ENCODE results near the gene PEX26.
A peak's percentile ranks its signal among the peaks of the same experiment; 100 is the strongest.
"Not testable (repeated sequence)": the region's sequence is repeated elsewhere in the genome, so short reads cannot be mapped to it uniquely, and the experiment has no call there.

The PEX26 gene

GRCh38 chr22:18033204-18033998, 44.4 kb upstream of the PEX26 start:
- H3K4me3 ChIP-seq, result no peak overlapping the region
- no peaks in the 10 kb centered on the region for H3K9me3 ChIP-seq
- peak; percentile 34 to 43 for TF ChIP-seq CTCF (IDR thresholded peaks at IDR 0.05)
- no peaks in the 10 kb centered on the region for H3K36me3 ChIP-seq
- H3K4me1 ChIP-seq, result peaks cover 0 to 63% (median 38%) of the 10 kb centered on the region in 4 donors
- peak in 1 of 2 donors; percentile 79 for DNase-seq
- no peaks in the 10 kb centered on the region for H3K27me3 ChIP-seq
- peak overlapping the region; percentile 75 to 77 for H3K27ac ChIP-seq
- intact Hi-C loops (cut with DNase I; ENCODE audit: low total_unique reads), result no loop called here

GRCh38 chr22:18034076-18034475, 43.7 kb upstream of the PEX26 start:
- intact Hi-C loops (cut with DNase I; ENCODE audit: low total_unique reads), result no loop called here
- peak overlapping the region; percentile 75 to 77 for H3K27ac ChIP-seq
- TF ChIP-seq CTCF (IDR thresholded peaks at IDR 0.05), result no peak

GRCh38 chr22:18035751-18036150, 42.0 kb upstream of the PEX26 start:
- no peaks in the 10 kb centered on the region for H3K36me3 ChIP-seq
- no peak overlapping the region for H3K4me3 ChIP-seq
- H3K27me3 ChIP-seq, result no peaks in the 10 kb centered on the region
- H3K4me1 ChIP-seq, result peaks cover 0 to 66% (median 38%) of the 10 kb centered on the region in 4 donors
- intact Hi-C loops (cut with DNase I; ENCODE audit: low total_unique reads), result no loop called here
- DNase-seq, result peak in 1 of 2 donors; percentile 87
- H3K27ac ChIP-seq, result peak overlapping the region; percentile 75 to 77
- no peaks in the 10 kb centered on the region for H3K9me3 ChIP-seq
- no peak for TF ChIP-seq CTCF (IDR thresholded peaks at IDR 0.05)

More at GRCh38 chr22:18034076-18034475, 43.7 kb upstream of the PEX26 start:
- DNase-seq, result no peak
- peaks cover 0 to 66% (median 38%) of the 10 kb centered on the region in 4 donors for H3K4me1 ChIP-seq
- H3K27me3 ChIP-seq, result no peaks in the 10 kb centered on the region
- no peaks in the 10 kb centered on the region for H3K36me3 ChIP-seq
- H3K9me3 ChIP-seq, result no peaks in the 10 kb centered on the region
- H3K4me3 ChIP-seq, result no peak overlapping the region

- intact Hi-C loops (cut with DNase I; ENCODE audit: low total_unique reads); H3K36me3 ChIP-seq; H3K27me3 ChIP-seq; H3K9me3 ChIP-seq; H3K4me3 ChIP-seq: not testable (repeated sequence)
- peak overlapping the region in 1 of 2 donors; percentile 46 for H3K27ac ChIP-seq
- peaks cover 0 to 55% (median 29%) of the 10 kb centered on the region in 4 donors for H3K4me1 ChIP-seq
- DNase-seq, result peak in 1 of 2 donors; percentile 1
Observed at GRCh38 chr22:18040898-18041297, 36.9 kb upstream of the PEX26 start.

- Histone ChIP-seq H3K4me1 (peaks cover 0 to 43% (median 22%) of the 10 kb centered on the region in 4 donors), H3K27ac (peak overlapping the region; percentile 82 to 87)
Observed at GRCh38 chr22:18042685-18043084, 35.1 kb upstream of the PEX26 start.

More at GRCh38 chr22:18042685-18043084, 35.1 kb upstream of the PEX26 start:
- no peak for TF ChIP-seq CTCF (IDR thresholded peaks at IDR 0.05)
- no peak for DNase-seq
- H3K9me3 ChIP-seq, result no peaks in the 10 kb centered on the region
- no peaks in the 10 kb centered on the region for H3K36me3 ChIP-seq
- no peaks in the 10 kb centered on the region for H3K27me3 ChIP-seq
- intact Hi-C loops (cut with DNase I; ENCODE audit: low total_unique reads), result no loop called here
- H3K4me3 ChIP-seq, result no peak overlapping the region

Measured in tibial artery (tissue), 4 donors.